ENCODE data around the gene TAF4.

DNA sequence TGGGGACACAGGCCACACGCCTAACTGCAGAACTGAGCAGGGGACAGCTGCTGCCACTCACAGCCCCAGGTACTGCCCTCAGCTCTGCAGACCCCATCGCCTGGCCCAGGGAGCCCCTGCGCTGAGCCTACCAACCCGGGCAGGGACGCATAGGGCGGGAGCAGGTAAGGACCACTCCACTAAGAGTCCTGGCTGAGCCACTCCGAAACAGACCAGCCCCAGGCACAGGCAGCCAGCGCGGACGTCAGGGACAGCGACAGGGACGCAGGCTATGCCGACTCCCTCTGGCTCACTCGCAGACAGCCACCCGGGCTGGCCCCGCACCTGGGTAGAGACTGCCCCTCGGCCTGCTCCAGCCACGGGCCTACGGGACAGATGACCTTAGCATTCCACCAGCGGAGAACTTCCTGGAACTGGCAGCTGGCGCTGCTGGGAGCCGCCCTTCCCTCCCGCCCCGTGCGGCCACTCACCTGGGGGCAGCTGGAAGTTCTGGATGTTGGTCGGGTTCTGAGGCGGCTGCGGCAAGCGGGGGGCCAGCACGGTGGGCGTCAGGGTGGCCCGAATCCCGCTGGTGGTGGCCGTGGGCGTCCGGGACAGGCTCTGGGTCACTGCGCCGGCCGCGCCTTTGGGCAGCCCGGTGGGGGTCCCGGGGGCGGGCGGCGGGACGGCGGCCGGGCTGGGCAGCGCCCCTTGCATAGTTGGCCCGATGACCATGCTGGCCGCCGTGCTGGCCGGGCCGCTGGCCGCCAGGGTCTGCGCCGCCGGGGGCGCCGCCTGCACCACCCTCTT, 1.5 kb downstream of the TAF4 start:
- no peak for TF ChIP-seq POLR2A (IDR thresholded peaks at IDR 0.05)
- TF ChIP-seq, protein P1, sequence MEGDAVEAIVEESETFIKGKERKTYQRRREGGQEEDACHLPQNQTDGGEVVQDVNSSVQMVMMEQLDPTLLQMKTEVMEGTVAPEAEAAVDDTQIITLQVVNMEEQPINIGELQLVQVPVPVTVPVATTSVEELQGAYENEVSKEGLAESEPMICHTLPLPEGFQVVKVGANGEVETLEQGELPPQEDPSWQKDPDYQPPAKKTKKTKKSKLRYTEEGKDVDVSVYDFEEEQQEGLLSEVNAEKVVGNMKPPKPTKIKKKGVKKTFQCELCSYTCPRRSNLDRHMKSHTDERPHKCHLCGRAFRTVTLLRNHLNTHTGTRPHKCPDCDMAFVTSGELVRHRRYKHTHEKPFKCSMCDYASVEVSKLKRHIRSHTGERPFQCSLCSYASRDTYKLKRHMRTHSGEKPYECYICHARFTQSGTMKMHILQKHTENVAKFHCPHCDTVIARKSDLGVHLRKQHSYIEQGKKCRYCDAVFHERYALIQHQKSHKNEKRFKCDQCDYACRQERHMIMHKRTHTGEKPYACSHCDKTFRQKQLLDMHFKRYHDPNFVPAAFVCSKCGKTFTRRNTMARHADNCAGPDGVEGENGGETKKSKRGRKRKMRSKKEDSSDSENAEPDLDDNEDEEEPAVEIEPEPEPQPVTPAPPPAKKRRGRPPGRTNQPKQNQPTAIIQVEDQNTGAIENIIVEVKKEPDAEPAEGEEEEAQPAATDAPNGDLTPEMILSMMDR (IDR thresholded peaks at IDR 0.05): no peak
- TF ChIP-seq EP300 (IDR thresholded peaks at IDR 0.05): no peak
